Measurements from ENCODE around the gene MMP7.

DNA sequence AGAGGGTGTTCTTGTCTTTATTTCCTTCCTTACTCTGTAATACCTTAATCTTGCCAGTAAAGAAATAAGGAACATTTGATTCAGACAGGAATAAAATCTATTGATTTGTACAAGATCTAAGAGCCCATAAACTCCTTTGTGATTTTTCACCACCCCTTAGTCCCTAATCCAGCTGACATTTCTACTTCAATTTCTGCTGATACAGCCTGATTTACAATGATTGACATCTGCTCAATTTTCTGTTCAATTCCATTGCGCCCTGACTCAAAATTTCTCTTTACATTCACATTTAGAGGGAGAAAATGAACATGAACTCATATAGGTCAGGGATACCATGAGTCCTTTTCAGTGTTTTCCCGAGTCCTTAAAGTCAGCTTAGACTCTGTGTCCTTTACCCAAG lies 50.8 kb downstream of the MMP7 start:
- TF ChIP-seq BCL11B (tag by site-specific recombination; IDR thresholded peaks at IDR 0.05; ENCODE audit: low read depth), result no peak
- no peak for TF ChIP-seq ZNF138 (tag by site-specific recombination; IDR thresholded peaks at IDR 0.05; ENCODE audit: borderline replicate concordance)
